HG03159 (cell line): ENCODE measurements around the gene RNF152.
"Not testable (repeated sequence)": the region's sequence is repeated elsewhere in the genome, so short reads cannot be mapped to it uniquely, and the experiment has no call there.

ENCODE experiments used
- ATAC-seq: cut with Tn5 transposase; IDR thresholded peaks from one replicate; pipeline ENCODE4 v1.9.1; 2021; ENCODE audit warnings: mild to moderate bottlenecking, moderate library complexity; ENCODE audit not compliant: unreplicated experiment

RNF152 gene

GRCh38 chr18:61824733-61825363 is 68.0 kb downstream of the RNF152 start:
- ATAC-seq = no peak

GRCh38 chr18:61823595-61823994 is 69.2 kb downstream of the RNF152 start:
- no peak for ATAC-seq

GRCh38 chr18:61822879-61823278 is 69.9 kb downstream of the RNF152 start:
- no peak for ATAC-seq

GRCh38 chr18:61821748-61822147 is 71.1 kb downstream of the RNF152 start:
- ATAC-seq = no peak

GRCh38 chr18:61820882-61821281 is 71.9 kb downstream of the RNF152 start:
- ATAC-seq = no peak

- no peak for ATAC-seq
Observed at GRCh38 chr18:61817086-61817485, 75.7 kb downstream of the RNF152 start.

GRCh38 chr18:61815885-61816470 is 76.8 kb downstream of the RNF152 start:
- ATAC-seq = no peak

GRCh38 chr18:61808286-61808685 is 84.5 kb downstream of the RNF152 start:
- no peak for ATAC-seq

GRCh38 chr18:61803393-61803792 is 89.4 kb downstream of the RNF152 start:
- ATAC-seq = no peak

- no peak for ATAC-seq
Observed at GRCh38 chr18:61797696-61798590, 94.9 kb downstream of the RNF152 start.

GRCh38 chr18:61791031-61791430 is 101.8 kb downstream of the RNF152 start:
- ATAC-seq = no peak

GRCh38 chr18:61787011-61787670 is 105.7 kb downstream of the RNF152 start:
- ATAC-seq = not testable (repeated sequence)

GRCh38 chr18:61785588-61785987 is 107.2 kb downstream of the RNF152 start:
- ATAC-seq = no peak

- no peak for ATAC-seq
Observed at GRCh38 chr18:61784834-61785233, 108.0 kb downstream of the RNF152 start.

GRCh38 chr18:61782545-61782944 is 110.3 kb downstream of the RNF152 start:
- ATAC-seq = no peak

GRCh38 chr18:61776201-61776600 is 116.6 kb downstream of the RNF152 start:
- ATAC-seq = not testable (repeated sequence)

GRCh38 chr18:61774846-61775245 is 118.0 kb downstream of the RNF152 start:
- no peak for ATAC-seq

- no peak for ATAC-seq
Observed at GRCh38 chr18:61772293-61772848, 120.4 kb downstream of the RNF152 start.

- ATAC-seq = no peak
Observed at GRCh38 chr18:61771861-61772260, 120.9 kb downstream of the RNF152 start.

GRCh38 chr18:61770279-61770678 is 122.5 kb downstream of the RNF152 start:
- no peak for ATAC-seq

- ATAC-seq = no peak
Observed at GRCh38 chr18:61766266-61766884, 126.4 kb downstream of the RNF152 start.
